ENCODE measurements around the gene COQ10A. TPM values are rescaled to one million over a fixed set of nuclear protein-coding genes. Genes with fewer than 3 reads are reported as not detected.
"Not testable (repeated sequence)": the region's sequence is repeated elsewhere in the genome, so short reads cannot be mapped to it uniquely, and the experiment has no call there.

The COQ10A gene
- total RNA-seq, 1 experiment from 2014 or later, result 20.8 TPM

DNA sequence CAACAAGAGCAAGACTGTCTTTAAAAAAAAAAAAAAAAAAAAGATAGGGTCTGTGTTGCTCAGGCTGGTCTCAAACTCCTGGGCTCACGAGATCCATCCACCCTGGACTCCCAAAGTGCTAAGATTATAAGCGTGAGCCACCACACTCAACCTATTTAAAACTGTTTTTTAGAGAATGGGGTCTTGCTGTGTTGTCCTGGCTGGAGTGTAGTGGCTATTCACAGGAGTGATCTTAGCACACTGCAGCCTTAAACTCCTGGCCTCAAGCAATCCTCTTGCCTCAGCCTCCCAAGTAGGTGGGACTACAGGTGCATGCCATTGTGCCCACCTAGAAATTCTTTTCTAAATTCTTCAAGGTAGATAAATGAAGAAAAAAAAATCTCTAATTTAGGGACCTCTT is 7.6 kb downstream of the COQ10A start:
- DNase-seq (ENCODE audit: low read depth), result no peak

DNA sequence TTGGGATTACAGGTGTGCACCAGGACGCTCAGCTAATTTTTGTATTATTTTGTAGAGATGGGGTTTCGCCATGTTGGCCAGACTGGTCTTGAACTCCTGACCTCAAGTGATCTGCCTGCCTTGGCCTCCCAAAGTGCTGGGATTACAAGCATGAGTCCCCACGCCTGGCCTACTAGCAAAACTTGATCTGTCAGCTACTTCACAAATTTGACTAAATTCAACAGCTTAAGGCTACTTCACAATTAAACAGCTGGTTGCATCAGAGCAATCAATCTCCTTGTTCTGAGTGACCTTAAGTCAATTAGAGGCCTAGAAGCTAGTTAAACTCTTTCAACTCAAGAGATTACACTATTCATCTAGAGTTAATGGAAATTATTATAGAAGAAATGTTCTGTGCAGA is 12.2 kb downstream of the COQ10A start:
- DNase-seq (ENCODE audit: low read depth), result no peak

DNA sequence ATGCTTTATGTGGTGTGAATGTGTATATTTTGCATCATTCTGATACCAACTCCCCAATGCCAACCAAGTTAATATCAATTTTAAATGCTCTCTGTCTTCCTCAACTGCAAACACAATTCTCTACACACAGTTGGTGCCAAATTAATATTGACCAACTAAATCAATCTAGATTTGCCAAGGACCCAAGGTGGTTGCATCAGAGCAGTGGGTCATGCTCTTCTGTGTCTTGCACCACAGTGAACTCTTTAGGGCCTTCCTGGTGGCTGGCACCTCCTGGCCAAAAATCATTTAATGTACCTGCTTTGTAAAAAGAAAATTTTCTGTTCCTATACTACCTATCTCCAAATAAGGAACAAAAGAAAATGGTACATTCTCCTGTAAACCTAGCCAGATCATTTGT is 14.1 kb downstream of the COQ10A start:
- no peak for DNase-seq (ENCODE audit: low read depth)

DNA sequence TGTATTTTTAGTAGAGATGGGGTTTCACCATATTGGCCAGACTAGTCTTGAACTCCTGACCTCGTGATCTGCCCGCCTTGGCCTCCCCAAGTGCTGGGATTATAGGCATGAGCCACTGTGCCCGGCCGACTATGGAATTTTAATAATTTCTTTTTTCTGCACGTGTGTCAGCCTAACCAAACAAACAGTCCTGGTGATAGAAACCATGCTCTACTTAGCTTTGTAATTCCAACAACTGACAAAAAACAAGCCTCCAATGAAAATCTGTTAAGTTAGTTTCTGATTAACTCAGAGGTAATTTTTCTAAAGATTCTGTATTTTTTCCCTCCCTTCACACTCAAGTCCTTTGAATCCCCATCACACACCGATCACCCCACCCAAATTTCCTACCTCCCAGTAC is 15.3 kb downstream of the COQ10A start:
- no peak for DNase-seq (ENCODE audit: low read depth)

DNA sequence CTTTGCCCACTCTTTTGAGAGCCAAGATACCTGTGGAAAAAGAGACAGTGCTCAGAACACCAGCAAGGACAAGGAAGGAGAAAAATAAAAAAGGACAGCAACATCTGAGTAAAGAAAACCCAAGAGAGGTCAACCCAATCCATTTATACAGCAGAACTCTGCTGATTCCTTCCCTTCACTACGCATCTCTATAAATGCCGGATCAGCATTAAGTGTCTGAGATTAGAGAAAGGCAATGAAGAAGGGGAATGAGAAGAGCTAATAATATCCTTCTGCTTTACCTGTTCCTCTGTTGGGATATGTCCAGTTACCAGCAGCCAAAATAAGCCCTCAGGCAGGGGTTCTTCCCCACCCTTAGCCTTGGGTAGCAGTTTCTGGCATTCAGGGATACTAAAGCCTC is 15.8 kb downstream of the COQ10A start:
- no peak for DNase-seq (ENCODE audit: low read depth)

DNA sequence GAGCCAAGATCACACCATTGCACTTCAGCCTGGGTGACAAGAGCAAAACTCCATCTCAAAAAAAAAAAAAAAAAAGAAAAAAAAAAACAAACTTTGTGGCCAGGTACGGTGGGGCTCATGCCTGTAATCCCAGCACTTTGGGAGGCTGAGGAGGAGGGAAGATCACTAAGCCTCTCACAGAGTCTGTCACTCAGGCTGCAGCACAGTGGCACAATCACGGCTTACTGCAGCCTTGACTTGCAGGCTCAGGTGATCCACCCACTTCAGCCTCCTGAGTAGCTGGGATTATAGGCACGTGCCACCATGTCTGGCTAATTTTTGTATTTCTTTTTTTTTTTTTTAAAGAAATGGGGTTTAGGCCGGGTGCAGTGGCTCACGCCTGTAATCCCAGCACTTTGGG is 17.5 kb downstream of the COQ10A start:
- DNase-seq (ENCODE audit: low read depth), result not testable (repeated sequence)

DNA sequence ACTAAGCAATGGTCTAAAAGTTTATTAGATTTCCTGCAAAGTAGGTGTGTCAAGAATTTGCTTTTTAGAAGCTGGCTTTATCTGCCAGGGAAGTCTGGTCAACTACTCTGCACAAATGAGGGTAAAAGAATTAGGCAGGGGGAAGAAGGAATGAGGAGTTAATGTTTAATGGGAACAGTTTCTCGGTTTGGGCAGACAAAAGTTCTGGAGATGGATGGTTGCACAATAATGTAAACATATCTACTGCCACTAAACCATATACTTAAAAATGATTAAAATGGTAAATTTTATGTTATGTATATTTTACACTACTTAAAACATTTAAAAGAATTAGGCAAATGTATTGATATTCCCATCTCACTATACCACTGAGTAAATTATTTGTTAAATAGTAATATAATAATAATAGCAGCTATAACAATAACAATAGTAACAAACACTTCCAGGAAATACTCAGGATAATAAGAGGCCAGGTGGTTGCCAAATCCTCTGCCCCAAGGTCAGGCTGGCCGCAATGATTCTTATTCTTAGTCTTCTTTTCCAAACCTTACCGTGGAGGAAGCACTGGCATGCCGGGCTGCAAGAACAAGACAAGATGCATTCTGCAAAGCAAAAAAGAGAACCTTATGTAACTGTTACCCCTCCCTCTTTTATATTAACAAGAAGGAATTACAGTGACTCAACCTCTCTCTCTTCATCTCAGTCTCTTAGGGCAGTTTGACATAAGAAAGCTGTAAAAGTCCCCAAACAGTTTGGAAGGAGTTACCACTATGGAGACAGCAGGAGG is 19.5 kb downstream of the COQ10A start:
- no peak for DNase-seq (ENCODE audit: low read depth)

DNA sequence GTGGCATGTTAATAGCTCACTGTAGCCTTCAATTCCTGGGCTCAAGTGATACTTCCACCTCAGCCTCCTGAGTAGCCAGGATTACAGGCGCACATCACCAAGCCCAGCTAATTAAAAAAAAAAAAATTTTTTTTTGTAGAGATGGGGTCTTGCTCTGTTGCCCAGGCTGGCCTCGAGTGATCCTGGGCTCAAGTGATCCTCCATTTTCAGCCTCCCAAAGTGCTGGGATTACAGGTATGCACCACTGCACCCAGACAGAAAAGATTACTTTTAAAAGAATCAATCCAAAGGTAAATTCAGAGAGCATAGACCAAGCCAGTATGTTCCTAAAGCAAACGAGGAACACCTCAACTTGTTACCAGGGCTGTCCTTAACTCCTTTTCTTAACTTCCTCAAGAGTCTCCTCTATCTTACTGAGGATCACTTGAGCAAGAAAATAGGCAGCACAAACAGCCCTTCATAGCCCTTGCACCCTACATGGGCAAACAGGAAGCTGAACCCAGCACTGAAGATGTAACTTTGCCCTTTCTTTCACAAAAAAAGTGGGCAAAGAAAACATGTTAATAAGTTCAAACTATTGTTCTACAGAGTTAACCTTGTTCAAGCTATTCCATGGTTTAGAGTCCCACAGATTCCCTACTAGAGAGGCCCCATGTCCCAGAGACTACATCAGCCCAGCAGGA is 22.1 kb downstream of the COQ10A start:
- no peak for DNase-seq (ENCODE audit: low read depth)

DNA sequence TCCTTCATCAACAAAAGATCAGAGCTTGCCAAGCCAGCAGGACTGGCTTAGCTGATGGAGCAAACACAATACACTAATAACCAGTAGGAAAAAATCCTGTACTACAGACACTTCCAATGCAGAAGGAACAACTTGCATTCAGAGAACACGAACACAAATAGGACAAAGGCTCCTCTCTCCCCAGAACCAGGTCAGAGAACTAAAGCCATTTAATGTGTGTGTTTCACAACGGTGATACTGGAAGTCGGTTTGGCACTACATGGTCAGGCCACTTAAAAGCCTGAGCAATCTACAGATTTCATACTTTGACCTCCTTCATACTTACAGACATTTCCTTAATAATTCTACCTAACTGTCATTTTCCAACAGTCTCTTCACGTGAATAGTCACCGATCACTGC is 27.1 kb downstream of the COQ10A start:
- no peak for DNase-seq (ENCODE audit: low read depth)

DNA sequence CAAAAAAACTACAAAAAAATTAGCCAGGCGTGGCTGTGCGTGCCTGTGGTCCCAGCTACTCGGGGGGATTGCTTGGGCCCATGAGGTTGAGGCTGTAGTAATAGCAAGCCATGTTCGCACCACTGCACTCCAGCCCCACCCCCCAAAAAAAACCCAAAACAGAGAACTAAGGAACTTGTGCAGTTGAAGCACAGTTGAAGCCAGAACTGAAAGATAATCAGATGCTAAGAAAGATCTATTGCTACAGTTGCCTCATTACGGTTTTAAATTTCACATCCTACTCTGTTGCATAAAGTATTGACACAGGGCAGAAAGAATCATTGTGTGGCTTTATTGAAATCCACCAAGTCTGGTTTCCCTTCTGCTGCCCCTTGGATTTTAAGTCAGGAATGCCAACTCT is 29.6 kb downstream of the COQ10A start:
- peak; percentile 10 for DNase-seq (ENCODE audit: low read depth)

DNA sequence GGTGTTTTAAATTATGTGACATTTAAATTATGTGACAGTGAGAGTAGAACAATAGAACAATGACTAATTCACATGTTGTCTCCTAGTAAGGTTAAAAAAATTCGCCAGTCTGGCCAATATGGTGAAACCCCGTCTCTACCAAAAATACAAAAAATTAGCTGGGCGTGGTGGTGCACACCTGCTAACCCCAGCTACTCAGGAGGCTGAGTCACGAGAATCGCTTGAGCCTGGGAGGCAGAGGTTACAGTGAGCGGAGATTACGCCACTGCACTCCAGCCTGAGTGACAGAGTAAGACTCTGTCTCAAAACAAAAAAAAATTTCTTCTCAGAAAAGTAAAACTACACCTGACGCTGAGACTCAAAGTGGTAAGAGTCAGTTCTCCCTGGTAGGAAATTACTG is 30.7 kb downstream of the COQ10A start:
- DNase-seq (ENCODE audit: low read depth), result peak; percentile 11

DNA sequence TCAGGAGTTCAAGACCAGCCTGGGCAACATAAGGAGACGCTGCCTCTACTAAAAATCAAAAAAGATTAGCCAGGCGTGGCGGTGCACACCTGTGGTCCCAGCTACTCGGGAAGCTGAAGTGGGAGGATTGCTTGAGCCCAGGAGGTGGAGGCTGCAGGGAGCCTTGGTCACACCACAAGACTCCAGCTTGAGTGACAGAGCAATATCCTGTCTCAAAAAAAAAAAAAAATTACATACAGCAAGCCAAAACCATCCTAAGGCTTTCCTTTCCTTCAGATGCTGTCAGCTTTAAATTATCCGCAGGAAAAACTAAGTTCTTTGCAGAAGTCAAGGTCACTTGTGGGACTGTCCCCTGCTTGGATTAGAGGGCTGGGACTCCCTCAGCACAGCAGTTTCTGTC is 32.1 kb downstream of the COQ10A start:
- no peak for DNase-seq (ENCODE audit: low read depth)

DNA sequence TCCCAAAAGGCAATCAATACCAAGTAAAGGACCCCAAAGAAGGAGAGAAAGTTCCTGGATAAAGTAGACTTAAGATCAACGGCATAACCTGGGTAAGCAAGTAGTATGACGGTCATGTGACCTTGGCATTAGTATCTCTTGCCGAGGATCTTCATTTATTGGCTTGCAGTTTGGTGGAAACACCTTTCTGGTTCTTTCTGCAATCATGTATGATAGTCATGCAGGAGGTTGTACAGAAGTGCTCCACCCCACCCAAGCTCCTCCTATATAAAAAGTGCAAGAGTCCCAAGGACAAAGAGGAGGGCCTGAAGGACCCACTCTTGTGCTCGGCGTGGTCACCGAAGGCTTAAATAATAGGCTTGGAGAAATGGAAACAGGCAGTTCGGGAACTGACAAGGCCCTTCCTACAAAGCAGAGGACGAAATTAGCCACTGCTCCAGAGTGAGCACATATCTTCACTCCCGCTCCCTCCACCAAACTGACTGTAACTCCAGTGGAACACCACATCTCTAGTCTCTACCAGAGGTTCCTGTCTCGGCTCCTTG is 32.6 kb downstream of the COQ10A start:
- no peak for DNase-seq (ENCODE audit: low read depth)

DNA sequence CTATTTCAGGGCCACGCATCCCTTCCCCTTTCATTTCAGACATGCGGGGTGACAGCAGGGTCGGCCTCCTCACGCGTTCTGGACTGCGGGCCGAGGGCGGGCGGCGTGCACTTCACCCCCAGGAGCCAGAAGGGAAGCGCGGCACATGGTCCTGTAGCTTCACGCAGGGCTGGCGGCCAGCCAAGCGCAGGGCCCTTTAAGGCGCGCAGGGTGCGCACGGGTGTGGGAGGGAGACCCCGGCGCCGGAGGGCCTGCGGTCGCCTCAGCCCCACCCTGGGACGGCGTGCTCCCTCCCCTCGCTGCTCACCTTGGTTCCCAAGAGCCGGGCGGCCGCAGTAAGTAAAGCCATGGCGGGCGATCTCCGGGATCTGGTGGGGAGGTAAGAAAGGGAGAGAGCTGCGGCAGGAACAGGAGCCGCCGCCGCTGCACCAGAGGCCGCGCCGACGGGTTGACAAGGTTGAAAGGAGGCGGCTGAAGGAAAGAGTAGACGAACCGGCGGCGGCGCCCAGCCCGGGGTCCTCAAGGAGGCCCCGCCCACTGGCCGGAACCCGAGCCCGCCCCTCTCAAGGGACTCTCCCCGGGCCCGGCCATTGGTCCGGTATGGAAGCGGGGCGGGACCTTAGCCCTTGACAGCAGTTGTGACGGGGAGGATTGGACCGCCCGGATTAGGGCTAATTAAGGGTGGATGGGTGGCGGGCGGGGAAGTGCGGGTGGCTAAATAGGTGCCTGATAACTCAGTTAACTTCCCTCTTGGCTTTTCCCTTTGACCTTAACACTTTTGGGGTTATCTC is 33.3 kb downstream of the COQ10A start, which contains the start of gene CS:
Gene CS, minus strand, starts transcription at position 478 of the 791 bp plus-strand sequence. Its CDS starts 129 bp downstream, at position 349.
- DNase-seq (ENCODE audit: low read depth), result peak; percentile 97

DNA sequence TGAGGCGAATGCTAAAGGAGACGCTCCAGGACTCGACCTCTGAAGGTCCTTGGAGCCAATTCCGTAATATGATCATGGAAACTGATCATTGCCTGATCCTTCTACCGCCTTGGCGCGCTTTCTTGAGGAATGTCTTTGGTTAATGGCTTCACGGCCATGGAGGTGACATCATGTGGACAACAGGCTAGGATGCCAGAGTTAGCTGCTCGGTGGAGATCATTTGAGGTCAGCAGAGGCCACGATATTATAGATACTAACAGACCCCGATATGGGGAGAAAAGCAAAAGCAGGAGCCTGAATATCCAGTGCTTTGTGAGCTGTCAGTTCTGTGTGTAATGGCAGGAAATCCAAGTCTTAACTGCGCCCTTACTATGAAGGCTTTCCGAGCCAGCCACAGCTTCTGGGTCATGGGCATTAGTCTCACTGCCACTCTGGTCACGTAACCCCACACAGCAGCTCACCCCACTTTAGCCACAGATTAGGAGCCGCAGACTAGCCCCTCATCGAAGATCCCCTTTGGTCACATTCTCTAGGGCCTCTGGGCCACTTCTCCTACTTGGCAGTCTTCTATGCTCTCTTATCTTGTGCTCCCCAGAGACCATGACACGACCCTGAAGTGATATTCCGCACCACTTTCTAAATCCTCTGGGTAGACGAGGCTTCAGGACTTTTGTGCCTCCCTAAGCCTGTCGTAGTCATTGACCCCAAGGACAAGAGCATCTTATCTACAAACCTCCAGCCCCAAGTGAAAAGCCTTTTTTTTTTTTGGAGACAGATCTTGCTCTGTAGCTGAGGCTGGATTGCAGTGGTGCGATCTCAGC is 34.1 kb downstream of the COQ10A start:
- DNase-seq (ENCODE audit: low read depth), result no peak

DNA sequence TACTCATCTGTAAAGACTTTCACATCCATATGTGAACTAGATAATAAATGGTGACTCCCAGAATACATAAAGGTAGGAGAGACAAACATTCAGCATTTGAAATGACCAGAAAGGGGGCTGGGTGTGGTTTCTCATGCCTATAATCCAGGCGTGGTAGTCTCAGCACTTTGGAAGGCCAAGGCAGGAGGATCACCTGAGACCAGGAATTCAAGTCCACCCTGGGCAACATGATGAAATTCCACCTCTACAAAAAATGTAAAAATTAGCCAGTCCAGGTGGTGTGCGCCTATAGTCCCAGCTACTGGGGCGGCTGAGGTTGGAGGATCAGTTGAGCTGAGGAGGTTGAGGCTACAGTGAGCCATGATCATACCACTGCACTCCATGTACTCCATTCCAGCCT is 37.5 kb downstream of the COQ10A start:
- DNase-seq (ENCODE audit: low read depth), result no peak

DNA sequence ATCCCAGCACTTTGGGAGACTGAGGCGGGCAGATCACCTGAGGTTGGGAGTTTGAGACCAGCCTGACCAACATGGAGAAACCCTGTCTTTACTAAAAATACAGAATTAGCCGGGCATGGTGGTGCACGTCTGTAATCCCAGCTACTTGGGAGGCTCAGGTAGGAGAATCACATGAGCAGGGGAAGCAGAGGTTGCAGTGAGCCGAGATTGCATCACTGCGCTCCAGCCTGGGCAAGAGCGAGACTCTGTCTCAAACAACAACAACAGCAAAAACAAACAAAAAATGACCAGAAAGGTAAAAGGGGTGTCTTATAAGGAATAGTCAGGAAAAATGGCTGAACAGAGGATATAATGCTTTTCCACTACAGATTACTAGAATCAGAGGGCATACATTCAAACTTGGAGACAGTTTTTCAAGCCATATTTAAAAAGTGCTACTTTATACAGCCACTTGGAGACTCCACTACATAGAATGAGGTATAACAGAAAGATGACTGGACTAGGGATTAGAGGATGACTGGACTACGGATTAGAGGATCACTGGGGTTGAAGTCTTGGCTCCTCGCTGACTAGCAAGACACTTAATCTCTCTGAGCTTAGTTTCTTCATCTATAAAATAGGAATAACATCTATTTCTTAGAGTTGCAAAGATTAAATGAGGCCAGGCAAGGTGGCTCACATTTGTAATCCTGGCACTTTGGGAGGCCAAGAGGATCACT is 38.3 kb downstream of the COQ10A start:
- no peak for DNase-seq (ENCODE audit: low read depth)

DNA sequence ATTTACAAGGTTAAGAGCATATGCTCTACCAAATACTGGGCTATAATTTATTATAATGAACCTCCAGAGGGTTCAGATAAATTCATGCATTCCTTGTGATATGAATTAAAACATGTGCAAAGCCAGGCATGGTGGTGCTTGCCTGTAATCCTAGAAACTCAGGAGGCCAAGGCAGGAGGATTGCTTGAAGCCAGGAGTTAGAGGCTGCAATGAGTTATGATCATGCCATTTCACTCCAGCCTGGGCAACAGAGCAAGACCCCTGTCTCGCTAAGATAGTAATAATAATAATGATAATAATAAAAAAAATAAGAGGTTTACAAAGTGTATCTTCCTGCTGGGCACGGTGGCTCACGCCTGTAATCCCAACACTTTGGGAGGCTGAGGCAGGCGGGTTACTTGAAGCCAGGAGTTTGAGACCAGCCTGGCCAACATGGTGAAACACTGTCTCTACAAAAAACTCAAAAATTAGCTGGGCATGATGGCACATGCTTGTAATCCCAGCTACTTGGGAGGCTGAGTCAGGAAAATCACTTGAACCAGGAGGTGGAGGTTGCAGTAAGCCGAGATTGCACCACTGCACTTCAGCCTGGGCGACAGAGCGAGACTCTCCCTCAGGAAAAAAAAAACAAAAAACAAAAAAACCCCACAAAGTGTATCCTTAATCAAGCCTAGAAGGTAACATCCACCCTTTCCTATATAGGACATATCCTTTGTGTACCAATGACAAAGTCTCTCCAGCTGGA is 40.7 kb downstream of the COQ10A start:
- no peak for DNase-seq (ENCODE audit: low read depth)

DNA sequence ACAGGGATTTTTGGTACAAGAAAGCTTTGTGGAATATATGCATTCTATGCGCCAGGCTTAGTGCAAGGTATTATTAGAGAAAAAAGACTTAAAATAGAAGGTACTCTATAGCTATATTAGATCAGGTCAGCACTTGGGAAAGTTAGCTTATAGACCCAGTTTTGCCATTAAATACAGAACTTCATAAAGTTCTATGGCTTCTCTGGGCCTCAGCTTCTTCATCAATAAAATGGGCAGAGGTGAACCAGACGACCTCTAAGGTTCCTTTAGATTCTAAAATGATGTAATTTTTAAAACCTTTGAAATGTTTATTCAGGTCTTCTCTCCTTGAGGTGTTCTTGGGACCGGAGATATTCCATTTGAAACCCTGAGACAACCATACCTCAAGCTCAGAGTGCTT is 42.0 kb downstream of the COQ10A start:
- no peak for DNase-seq (ENCODE audit: low read depth)

DNA sequence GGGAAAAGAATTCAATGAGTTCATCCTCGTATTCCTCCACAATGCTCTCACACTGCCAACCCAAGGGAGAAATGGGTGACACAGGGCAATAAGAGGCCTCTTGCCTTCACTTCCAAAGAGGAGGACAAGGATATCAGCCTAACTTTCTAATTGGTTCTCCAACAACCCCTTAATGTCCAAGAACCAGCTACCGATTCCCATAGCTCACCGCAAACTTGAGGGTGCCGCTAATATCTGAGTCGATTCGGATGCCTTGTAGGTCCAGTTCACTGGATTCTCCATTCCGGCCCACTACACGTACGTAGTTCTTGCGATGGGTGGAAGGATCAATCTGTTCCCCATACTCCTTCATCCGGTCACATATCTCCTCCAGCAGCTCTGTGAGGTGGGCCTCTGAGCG is 44.3 kb downstream of the COQ10A start:
- DNase-seq (ENCODE audit: low read depth), result no peak

Measured in LHCN-M2 (cell line).